HG03097 (cell line): ENCODE measurements around the gene SLC5A3.

Experiments used
- ATAC-seq: cut with Tn5 transposase; IDR thresholded peaks from one replicate; pipeline ENCODE4 v1.9.1; 2021; ENCODE audit not compliant: unreplicated experiment, low FRiP score

SLC5A3 gene

DNA sequence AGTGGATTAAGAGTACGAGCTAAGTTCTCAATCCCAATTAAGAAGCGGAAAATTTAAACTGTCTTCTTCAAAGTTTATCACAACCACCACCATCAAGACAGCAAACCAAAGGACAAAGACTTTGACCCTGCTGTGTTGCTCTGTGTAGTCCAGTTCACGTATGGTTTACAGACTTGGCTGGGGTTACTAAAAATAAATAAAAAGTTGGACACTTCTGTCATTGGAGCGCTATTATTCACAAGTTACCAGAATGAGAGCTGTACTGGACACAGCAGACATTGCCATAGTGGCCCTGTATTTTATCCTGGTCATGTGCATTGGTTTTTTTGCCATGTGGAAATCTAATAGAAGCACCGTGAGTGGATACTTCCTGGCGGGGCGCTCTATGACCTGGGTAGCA, 21.6 kb downstream of the SLC5A3 start:
- ATAC-seq = no peak

DNA sequence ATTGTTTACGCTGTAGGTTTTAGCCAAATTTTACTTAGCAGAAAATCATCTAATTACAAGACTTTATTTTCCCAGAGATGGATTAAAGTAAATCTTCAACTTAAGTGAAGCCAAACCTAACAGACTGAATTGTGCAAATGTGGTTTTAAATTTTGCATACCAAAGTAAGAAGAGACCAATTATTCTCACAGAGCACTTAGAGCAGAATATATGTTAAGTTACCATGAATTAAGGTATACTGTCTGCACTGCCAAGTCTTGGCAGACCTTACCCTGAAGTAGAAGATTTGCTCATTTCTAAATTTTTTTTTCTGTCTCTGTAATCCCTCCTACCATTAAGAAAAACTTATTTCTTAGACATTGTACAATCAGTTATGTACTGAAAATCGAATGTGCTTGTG, 24.1 kb downstream of the SLC5A3 start:
- ATAC-seq = no peak

DNA sequence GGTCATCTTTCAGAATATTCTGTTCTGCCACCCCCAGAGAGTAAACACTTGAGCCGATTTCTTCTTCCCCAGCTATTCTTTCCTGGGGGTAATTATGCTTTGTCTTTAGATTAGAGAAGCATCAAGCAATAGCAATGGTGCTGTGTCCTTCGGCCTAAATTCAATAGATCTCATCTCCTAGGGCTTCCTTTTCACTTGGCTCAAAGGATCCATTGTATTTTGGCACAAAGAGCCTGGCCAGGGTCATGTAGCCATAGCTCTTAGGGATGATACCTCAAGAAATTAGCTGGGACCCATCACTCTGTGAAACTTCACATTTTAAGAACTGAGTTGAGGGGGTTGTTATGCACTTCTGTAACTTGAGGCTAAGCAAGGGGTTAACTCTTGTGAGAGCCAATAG, 27.0 kb downstream of the SLC5A3 start:
- no peak for ATAC-seq

DNA sequence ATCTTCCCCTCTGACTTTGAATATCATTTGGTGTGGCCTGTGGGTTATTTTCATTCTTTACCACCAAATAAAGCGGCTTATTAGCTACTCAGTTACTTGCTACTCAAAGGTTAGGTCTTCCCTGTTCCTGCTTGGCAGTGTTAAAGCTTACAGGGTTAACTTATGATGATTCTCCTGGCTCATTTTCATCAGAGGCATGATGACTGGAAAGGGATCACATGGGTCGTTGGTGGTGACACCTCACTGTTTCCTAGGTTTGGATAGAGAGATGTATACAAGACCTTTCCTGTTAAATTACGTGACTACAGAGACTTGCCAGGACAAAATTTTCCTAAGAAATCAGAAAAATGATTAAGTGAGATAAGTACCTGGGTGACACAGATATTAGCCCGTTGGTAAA, 27.4 kb downstream of the SLC5A3 start:
- ATAC-seq = no peak

DNA sequence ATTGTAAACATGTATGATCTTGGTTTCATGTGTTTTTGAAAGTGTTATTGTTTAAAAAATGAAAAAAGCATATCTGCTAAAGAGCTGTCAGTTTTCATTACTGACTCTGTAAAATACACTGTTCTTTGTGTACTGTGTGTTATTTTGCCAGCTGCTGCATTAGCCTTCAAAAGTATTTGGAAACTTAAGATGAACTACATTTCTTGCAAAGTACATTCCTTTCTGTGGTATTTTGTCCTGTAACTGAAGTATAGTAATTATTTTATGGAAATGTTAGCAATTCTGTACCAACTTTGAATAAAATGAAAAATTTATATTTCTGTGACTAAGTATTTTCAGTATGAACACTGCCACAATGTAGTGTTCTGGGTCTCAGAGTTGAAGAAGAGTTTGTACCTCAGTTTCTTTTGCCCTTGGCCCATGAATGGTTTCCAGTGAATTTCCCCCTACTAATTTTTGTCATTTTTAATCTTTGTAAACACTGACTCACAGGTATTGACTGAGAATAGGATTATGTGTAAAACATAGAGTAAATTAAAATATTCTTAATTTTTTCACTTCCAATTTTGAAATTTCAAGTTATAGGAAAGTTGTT, 32.7 kb downstream of the SLC5A3 start:
- no peak for ATAC-seq

DNA sequence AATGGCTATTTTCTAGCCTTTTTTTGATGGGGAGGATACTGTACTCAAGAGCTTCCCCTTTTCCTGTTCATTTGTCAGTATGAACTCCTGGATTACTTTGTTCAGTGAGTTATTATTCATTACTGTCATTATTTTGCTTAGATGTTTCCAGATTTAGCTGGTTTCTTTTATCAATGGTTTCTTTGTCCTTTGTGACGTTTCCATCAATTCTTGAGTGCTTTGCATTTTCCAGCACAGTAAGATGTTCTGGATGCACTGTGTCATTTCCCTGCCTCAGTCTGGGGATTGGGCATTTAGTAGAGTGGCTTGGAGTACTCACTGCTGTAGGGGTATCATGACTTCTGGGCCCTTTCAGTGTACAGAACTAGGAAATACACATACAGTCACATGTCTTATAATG, 34.2 kb downstream of the SLC5A3 start:
- ATAC-seq = no peak

DNA sequence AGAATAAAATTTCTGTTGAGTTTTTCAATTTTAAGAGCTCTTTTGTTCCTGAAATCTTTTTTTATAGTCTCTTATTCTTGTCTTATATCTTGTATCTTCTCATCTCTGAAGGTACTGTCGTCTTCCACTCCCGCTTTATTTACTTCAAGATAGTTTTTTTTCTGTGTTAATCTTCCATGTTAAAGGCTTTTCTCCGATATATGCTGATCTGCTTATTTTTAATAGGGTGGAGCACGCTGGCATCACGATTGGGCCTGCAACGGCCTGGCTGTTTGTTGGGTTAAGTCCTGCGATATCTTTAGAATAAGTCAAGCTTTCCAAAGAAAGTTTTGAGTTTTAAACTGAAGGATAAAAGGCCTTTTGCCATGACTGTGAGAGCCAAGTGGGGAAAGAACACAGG, 35.7 kb downstream of the SLC5A3 start:
- ATAC-seq = no peak

DNA sequence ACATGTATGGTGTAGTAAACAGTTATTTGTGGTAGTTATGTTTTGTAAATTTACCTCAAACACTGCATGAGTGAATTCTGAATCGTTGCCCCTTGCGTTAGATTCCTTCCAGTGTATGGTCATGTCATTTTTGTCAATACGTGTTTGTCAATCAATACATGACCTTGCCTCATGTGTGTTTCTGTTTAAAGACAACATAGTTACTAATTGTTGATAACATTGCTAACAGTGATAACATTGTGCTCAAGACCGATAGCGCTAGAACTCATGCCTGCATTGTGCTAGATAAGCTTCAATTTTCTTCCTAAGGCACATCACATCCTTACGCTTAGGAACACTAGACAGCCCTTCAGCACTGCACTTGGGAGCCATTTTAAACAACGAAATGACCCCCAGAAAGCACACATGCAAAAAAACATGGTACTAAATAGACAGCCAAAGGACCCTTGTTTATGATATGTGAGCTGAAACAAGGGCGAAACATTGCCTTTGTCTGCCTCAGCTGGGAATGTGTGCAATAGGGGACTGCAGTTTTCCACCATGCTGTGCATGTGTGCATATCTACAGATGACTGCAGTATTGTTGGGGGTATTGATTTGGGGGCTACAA, 37.3 kb downstream of the SLC5A3 start:
- no peak for ATAC-seq

DNA sequence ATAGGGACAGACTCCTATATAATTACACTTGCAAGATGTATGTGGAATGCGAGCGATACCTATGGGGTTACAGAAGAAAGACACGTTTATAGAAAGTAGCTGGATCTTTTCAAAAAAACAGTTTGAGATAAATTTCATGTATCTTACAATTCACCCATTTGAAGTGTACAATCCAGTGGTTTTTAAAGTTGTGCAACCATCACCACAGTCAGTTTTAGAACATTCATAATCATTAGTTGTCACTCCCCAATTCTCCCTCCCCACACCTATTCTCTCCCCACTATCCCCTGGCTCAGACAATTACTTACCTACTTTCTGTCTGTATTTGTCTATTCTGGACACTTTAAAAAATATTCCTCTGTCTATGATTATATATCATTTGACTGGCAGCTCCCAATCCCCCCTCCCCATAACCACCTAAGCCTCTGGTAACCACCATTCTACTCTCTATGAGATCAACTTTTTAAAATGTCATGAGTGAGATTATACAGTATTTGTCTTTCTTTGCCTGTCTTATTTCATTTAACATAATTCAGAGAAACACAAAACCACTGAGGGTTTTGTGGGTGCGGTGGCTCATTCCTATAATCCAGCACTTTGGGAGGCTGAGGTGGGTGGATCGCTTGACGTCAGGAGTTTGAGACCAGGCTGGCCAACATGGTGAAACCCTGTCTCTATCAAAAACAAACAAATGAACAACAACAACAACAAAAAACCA, 39.1 kb downstream of the SLC5A3 start:
- no peak for ATAC-seq

DNA sequence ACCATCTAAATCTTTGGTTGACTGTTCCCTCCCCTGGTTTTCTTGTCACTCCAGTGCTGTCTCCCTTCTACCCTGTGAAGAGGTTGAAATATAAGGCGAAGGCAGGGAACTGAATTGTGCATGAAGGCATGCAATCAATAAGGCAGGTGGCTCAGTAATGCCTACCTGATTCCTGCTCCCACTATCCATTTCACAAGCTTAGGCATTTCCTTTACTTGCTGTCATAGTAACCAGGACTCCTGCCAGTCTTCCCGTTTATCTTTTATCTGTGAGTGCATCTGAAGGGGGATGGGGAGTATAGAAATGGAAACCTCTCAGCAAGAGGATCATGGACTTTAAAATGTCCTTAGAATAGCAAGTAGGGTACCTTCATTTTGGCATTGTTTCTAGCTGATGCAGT, 40.5 kb downstream of the SLC5A3 start:
- ATAC-seq = no peak

DNA sequence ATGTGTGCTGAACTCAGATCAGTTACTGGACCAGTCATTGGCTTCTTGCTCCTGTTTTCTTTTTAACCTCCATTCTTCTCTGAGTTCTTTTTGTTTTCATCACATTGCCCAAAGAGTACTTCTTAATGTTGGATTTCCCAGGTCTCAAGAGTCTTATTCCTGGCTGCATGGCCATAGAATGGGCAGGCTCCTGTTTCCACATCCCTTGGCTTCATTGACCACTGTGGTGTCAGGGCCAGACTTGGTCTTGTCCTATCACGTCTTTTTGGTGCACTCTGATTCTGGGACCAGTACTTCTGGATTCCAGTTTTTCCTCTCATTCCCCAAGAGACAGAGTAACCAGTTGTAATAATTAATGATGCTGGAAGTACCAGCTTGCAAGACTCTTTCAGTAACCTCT, 41.8 kb downstream of the SLC5A3 start:
- ATAC-seq = no peak

DNA sequence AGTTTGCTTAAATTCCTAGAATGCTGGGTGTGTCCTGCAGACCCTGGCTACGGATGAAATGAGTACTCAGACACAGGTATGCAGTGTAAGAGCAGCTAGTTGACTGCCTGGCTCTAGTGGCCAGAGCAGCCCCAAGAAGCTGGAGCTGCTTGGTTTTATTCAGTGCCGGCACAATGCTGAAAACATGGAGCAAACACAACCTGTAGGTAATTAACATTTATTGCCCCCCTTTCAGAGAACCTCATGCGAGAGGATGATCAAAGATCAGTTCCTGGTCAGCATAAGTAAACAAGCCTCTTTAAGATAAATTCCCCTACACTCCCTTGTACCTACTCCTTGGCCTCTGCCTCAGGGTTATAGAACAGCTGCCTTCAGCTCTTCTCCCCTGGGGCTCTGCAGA, 43.2 kb downstream of the SLC5A3 start:
- ATAC-seq = no peak

DNA sequence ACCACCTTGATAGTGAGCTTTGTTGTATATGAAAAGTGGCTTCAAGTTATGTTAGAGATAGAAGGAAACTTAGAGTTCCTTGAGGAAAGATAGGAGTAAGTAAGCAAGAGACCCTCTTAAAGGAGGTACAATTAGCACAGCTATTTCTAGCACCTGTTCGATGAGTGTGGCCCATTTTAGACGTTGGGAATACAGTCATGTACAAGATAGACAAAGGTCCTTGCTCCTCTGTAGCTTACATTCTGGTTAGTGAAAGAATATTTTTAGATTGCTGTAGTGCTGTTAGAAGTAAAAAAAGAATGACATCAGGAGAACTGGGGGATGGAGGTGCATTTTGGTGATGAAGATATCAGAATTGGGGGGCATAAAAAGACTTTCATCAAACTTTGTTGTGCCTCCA, 47.5 kb downstream of the SLC5A3 start:
- no peak for ATAC-seq

DNA sequence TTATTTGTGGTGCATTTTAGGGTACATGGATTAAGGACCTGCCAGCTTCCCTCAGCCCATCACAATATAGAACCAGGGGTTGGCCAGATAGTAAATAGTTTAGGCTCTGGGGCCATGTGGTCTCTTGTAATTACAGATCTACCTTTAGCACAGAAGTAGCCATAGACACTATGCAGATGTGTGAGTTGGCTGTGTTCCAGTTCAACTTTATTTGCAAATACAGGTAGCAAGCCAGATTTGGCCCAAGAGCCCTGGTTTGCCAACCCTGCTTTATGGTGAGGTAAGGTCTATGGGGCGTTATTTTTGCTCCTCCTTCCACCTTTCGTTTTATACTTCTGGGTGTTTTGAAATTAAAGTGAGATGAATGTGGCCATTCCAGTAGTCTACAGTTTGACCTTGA, 48.7 kb downstream of the SLC5A3 start:
- no peak for ATAC-seq
